ENCODE results near the gene ATP1A1. TPM values are rescaled to one million over a fixed set of nuclear protein-coding genes. Genes with fewer than 3 reads are reported as not detected.

ATP1A1 gene
- total and polyA plus RNA-seq, 9 donors: 106 to 388 (median 196) TPM

GRCh38 chr1:116345843-116346242 is 27.2 kb upstream of the ATP1A1 start:
- Histone ChIP-seq H3K4me1 (ENCODE audit: insufficient read depth) (no peaks in the 10 kb centered on the region), H3K27me3 (no peaks in the 10 kb centered on the region), H3K27ac (no peak overlapping the region), H3K9me3 (no peaks in the 10 kb centered on the region), H3K36me3 (no peaks in the 10 kb centered on the region), H3K4me3 (no peak overlapping the region)
- intact Hi-C loops (cut with DNase I): no loop called here
- DNase-seq: no peak
- WGBS, 3 donors: 10 to 23% (median 15%) methylated on average over 2 of the region's 2 CpGs
- TF ChIP-seq POLR2A (IDR thresholded peaks at IDR 0.05) (no peak), CTCF (IDR thresholded peaks at IDR 0.05) (no peak), EP300 (IDR thresholded peaks at IDR 0.05) (no peak)

GRCh38 chr1:116346943-116347673 is 25.9 kb upstream of the ATP1A1 start:
- 79 to 80% (median 80%) methylated on average over 4 of the region's 4 CpGs for WGBS, 3 donors
- no peak for TF ChIP-seq CTCF (IDR thresholded peaks at IDR 0.05)
- no peak for TF ChIP-seq EP300 (IDR thresholded peaks at IDR 0.05)
- TF ChIP-seq POLR2A (IDR thresholded peaks at IDR 0.05): no peak
- DNase-seq: no peak
- Histone ChIP-seq H3K27ac (no peak overlapping the region), H3K27me3 (no peaks in the 10 kb centered on the region), H3K9me3 (no peaks in the 10 kb centered on the region), H3K4me1 (ENCODE audit: insufficient read depth) (no peaks in the 10 kb centered on the region), H3K4me3 (no peak overlapping the region), H3K36me3 (no peaks in the 10 kb centered on the region)
- intact Hi-C loops (cut with DNase I): no loop called here

- Histone ChIP-seq H3K27me3 (no peaks in the 10 kb centered on the region), H3K4me1 (ENCODE audit: insufficient read depth) (no peaks in the 10 kb centered on the region), H3K4me3 (no peak overlapping the region), H3K36me3 (no peaks in the 10 kb centered on the region), H3K27ac (no peak overlapping the region), H3K9me3 (no peaks in the 10 kb centered on the region)
- intact Hi-C loops (cut with DNase I): no loop called here
- no peak for TF ChIP-seq EP300 (IDR thresholded peaks at IDR 0.05)
- TF ChIP-seq CTCF (IDR thresholded peaks at IDR 0.05): no peak
- no peak for TF ChIP-seq POLR2A (IDR thresholded peaks at IDR 0.05)
- 70 to 97% (median 90%) methylated on average over 2 of the region's 2 CpGs for WGBS, 3 donors
- DNase-seq: no peak
Measured at GRCh38 chr1:116347696-116348095, 25.3 kb upstream of the ATP1A1 start.

GRCh38 chr1:116350097-116350645 is 22.9 kb upstream of the ATP1A1 start:
- WGBS, 3 donors: 91 to 95% (median 93%) methylated on average over 2 of the region's 2 CpGs
- DNase-seq: no peak
- no peaks in the 10 kb centered on the region for H3K36me3 ChIP-seq
- TF ChIP-seq CTCF (IDR thresholded peaks at IDR 0.05) (no peak), EP300 (IDR thresholded peaks at IDR 0.05) (no peak), POLR2A (IDR thresholded peaks at IDR 0.05) (no peak)
- intact Hi-C loops (cut with DNase I): loop anchor here in 1 of 4 donors (10.0 kb wide), 1 partner anchor 135 kb away; no protein-coding TSS in a partner anchor
- no peaks in the 10 kb centered on the region for H3K9me3 ChIP-seq
- no peaks in the 10 kb centered on the region for H3K4me1 ChIP-seq (ENCODE audit: insufficient read depth)
- no peaks in the 10 kb centered on the region for H3K27me3 ChIP-seq
- no peak overlapping the region for H3K4me3 ChIP-seq
- H3K27ac ChIP-seq: no peak overlapping the region

All from ovary (tissue), 9 donors.